Stimulated activated naive B cell treated with anti-CD40 and anti-IgM and Interleukin-4, amounts not matched to agents 10 μg/mL and 1 μg/mL and 100 μg/mL, for 72 hours (primary cell): Measurements from ENCODE around the gene TXNDC2.
A peak's percentile ranks its signal among the peaks of the same experiment; 100 is the strongest.

Source experiments
- ATAC-seq, 2 donors: fragments of 150-1000 bp; cut with Tn5 transposase; replicated peaks; 2 replicates each; pipeline ENCODE4 v1.10.0; 2021; ENCODE audit warnings: moderate library complexity in 1 of 2
- DNase-seq: peaks from one replicate; pipeline ENCODE4 v3.0.0; 2021
- H3K27ac Mint-ChIP-seq: one replicate; pipeline ENCODE4 v1.8.0; 2022; ENCODE audit warnings: mild to moderate bottlenecking, mixed read lengths
- H3K27me3 Mint-ChIP-seq, 2 donors: one replicate each; pipeline ENCODE4 v1.8.0; 2022; ENCODE audit warnings: mixed read lengths in 2 of 2
- H3K36me3 Mint-ChIP-seq, 2 donors: one replicate each; pipeline ENCODE4 v1.8.0; 2022; ENCODE audit warnings: mixed read lengths in 2 of 2, mild to moderate bottlenecking in 1 of 2
- H3K4me1 Mint-ChIP-seq, 2 donors: one replicate each; pipeline ENCODE4 v1.8.0; 2022; ENCODE audit warnings: mixed read lengths in 2 of 2, mild to moderate bottlenecking in 1 of 2
- H3K4me3 Mint-ChIP-seq, 2 donors: one replicate each; pipeline ENCODE4 v1.8.0; 2022; ENCODE audit warnings: mild to moderate bottlenecking in 2 of 2, mixed read lengths in 2 of 2, moderate library complexity in 1 of 2
- H3K9me3 Mint-ChIP-seq, 2 donors: one replicate each; pipeline ENCODE4 v1.8.0; 2022; ENCODE audit warnings: mixed read lengths in 2 of 2, mild to moderate bottlenecking in 1 of 2

The TXNDC2 gene

GRCh38 chr18:9866627-9867026 lies 19.1 kb upstream of the TXNDC2 start:
- Mint-ChIP-seq H3K27me3 (peaks cover 16 to 29% of the 10 kb centered on the region in 2 donors), H3K9me3 (peaks cover 17 to 20% of the 10 kb centered on the region in 2 donors), H3K4me3 (no peak overlapping the region), H3K4me1 (peaks cover 4 to 10% of the 10 kb centered on the region in 2 donors), H3K27ac (no peak overlapping the region), H3K36me3 (peaks cover 8 to 13% of the 10 kb centered on the region in 2 donors)
- ATAC-seq (no peak), DNase-seq (no peak)

- Mint-ChIP-seq H3K9me3 (peaks cover 17 to 20% of the 10 kb centered on the region in 2 donors), H3K4me1 (peaks cover 4 to 10% of the 10 kb centered on the region in 2 donors), H3K27me3 (peaks cover 16 to 29% of the 10 kb centered on the region in 2 donors), H3K27ac (no peak overlapping the region), H3K4me3 (no peak overlapping the region), H3K36me3 (peaks cover 8 to 13% of the 10 kb centered on the region in 2 donors)
- no peak for DNase-seq
- ATAC-seq, result no peak
These were observed 18.6 kb upstream of the TXNDC2 start for GRCh38 chr18:9867071-9867594.

DNA sequence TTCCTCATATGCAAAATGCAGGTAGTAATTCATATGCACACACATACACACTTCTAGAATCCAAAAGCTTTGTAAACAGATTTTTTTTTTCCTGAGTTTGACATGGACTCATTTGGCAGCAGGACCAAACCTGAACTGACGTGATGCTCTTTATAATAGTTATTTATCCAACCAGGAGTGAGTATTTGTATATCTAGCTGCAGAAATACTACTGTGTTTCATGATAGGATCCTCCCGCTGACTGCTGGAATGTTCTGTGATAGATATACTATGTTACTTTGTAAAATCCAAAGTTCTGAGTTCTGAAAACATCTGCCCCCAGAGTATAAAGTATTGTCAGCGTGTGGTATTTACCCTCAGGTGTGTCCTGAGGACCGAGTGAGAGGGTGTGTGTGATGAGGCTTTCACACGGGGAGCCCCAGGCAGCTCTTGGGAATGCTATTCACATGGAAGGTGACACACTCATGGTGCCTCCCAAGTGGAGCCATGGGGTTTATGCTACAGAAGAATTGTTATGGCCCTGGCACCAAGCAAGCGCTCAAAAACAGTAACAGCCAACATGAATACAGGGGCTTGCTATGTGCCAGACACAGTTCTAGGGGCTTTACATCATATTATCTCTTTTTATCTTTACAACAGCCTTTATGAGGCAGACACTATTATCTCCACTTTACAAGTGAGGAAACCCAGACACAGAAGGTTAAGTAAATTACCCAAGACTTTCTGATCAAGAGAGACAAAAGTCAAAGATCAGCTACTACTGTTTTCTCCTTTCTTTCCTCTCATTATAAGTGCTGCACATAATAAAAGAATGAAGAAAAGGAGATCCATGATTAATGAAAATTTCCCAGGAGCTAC lies 16.7 kb upstream of the TXNDC2 start:
- H3K36me3 Mint-ChIP-seq, result peaks cover 4 to 10% of the 10 kb centered on the region in 2 donors
- H3K9me3 Mint-ChIP-seq, result peaks cover 17 to 20% of the 10 kb centered on the region in 2 donors
- peaks cover 21 to 29% of the 10 kb centered on the region in 2 donors for H3K27me3 Mint-ChIP-seq
- H3K4me3 Mint-ChIP-seq, result no peak overlapping the region
- no peak overlapping the region for H3K27ac Mint-ChIP-seq
- no peak for ATAC-seq
- peaks cover 0 to 7% of the 10 kb centered on the region in 2 donors for H3K4me1 Mint-ChIP-seq
- no peak for DNase-seq

GRCh38 chr18:9869715-9870430 lies 15.9 kb upstream of the TXNDC2 start:
- Mint-ChIP-seq H3K4me3 (no peak overlapping the region), H3K27ac (no peak overlapping the region), H3K36me3 (peaks cover 4 to 10% of the 10 kb centered on the region in 2 donors), H3K9me3 (peaks cover 17 to 20% of the 10 kb centered on the region in 2 donors), H3K4me1 (peaks cover 0 to 7% of the 10 kb centered on the region in 2 donors), H3K27me3 (peaks cover 22 to 32% of the 10 kb centered on the region in 2 donors)
- DNase-seq (no peak), ATAC-seq (peak in 1 of 2 donors; percentile 48)

DNA sequence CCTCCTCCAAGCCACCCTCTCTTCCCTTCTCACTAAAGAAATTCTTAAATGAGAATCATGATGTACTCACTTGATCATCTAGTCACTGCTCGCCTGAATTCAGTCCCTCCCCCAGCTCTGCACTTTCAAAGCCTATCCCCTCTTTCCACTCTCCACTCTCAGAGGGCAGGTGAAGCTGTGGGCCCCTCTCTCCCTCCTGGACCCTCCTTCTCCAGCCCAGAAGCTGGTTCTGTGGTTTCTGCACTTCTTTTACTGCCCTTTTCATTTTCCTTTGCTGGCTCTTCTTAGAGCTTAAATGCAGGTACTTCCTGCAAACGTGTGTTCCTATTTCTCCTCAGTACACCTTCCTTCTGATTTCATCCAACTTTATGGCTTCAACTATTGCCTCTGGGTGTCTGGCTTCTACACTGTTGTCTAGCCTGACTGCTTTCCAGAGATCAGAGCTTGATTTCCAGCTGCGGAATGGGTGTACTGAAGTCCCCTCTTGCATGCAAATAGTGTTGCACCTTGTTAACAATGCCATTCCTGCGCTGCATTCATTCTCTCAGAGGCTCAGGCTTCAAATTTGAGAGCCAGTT lies 15.3 kb upstream of the TXNDC2 start:
- H3K27ac Mint-ChIP-seq, result no peak overlapping the region
- peaks cover 0 to 7% of the 10 kb centered on the region in 2 donors for H3K4me1 Mint-ChIP-seq
- H3K9me3 Mint-ChIP-seq, result peaks cover 13 to 14% of the 10 kb centered on the region in 2 donors
- ATAC-seq (no peak), DNase-seq (no peak)
- peaks cover 3 to 8% of the 10 kb centered on the region in 2 donors for H3K36me3 Mint-ChIP-seq
- peaks cover 25 to 39% of the 10 kb centered on the region in 2 donors for H3K27me3 Mint-ChIP-seq
- H3K4me3 Mint-ChIP-seq, result no peak overlapping the region

DNA sequence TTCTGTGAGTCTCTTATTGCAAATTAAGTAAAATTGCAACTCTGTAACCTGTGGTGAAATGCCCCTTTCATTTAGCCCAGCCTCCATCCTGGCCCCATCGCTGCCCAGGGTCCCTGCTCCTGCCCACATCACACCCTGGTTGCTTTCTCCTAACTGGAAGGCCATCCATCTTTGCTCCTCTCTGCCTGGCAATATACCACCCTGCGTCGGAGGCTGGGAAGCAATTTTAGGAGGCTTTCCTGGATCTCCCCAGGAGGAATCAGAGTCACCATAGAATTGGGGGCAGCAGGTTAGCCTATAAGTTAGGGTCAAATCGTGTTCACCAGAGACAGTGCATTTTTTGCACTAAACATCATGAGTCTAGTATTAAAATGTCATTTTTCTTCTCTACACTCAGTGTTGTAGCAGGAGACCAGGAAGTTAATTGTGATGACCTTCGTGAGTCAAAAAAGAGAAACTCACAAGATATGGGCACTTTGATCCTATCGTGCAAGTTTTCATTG lies 14.5 kb upstream of the TXNDC2 start:
- Mint-ChIP-seq H3K27me3 (peaks cover 25 to 34% of the 10 kb centered on the region in 2 donors), H3K4me1 (peaks cover 0 to 7% of the 10 kb centered on the region in 2 donors), H3K36me3 (peaks cover 0 to under 1% of the 10 kb centered on the region in 2 donors), H3K9me3 (peaks cover 5 to 7% of the 10 kb centered on the region in 2 donors), H3K27ac (no peak overlapping the region), H3K4me3 (no peak overlapping the region)
- ATAC-seq, result no peak
- no peak for DNase-seq

DNA sequence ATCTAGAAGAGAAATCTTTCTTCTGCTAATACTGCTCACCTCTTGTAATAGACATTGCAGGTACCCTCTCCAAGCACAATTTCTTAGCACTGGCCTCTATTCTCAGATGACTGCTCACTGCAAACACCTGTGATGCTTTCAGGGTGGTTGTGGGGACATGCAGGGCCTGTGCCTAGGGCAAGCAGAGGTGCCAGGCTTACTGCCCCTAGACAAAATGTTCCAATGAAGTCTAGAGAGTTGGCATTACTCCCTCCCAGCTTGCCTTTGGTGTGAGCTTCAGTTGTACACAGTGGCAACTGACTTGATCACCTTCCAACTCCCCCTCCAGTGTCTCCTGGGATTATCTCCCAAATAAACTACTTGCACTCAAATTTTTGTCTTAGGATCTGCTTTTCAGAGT lies 12.9 kb upstream of the TXNDC2 start:
- Mint-ChIP-seq H3K9me3 (no peaks in the 10 kb centered on the region), H3K4me3 (no peak overlapping the region), H3K27me3 (peaks cover 22 to 32% of the 10 kb centered on the region in 2 donors), H3K27ac (no peak overlapping the region), H3K36me3 (no peaks in the 10 kb centered on the region), H3K4me1 (peaks cover 0 to 7% of the 10 kb centered on the region in 2 donors)
- DNase-seq (no peak), ATAC-seq (no peak)

- Mint-ChIP-seq H3K9me3 (no peaks in the 10 kb centered on the region), H3K27ac (no peak overlapping the region), H3K36me3 (no peaks in the 10 kb centered on the region), H3K27me3 (peaks cover 22 to 27% of the 10 kb centered on the region in 2 donors), H3K4me3 (no peak overlapping the region), H3K4me1 (peaks cover 0 to 7% of the 10 kb centered on the region in 2 donors)
- DNase-seq (no peak), ATAC-seq (no peak)
These were observed 11.0 kb upstream of the TXNDC2 start for GRCh38 chr18:9874728-9875127.

- Mint-ChIP-seq H3K4me1 (no peaks in the 10 kb centered on the region), H3K36me3 (no peaks in the 10 kb centered on the region), H3K27me3 (peaks cover 11 to 14% of the 10 kb centered on the region in 2 donors), H3K4me3 (no peak overlapping the region), H3K27ac (no peak overlapping the region), H3K9me3 (no peaks in the 10 kb centered on the region)
- no peak for ATAC-seq
- DNase-seq, result no peak
These were observed 9.4 kb upstream of the TXNDC2 start for GRCh38 chr18:9876212-9876866.

DNA sequence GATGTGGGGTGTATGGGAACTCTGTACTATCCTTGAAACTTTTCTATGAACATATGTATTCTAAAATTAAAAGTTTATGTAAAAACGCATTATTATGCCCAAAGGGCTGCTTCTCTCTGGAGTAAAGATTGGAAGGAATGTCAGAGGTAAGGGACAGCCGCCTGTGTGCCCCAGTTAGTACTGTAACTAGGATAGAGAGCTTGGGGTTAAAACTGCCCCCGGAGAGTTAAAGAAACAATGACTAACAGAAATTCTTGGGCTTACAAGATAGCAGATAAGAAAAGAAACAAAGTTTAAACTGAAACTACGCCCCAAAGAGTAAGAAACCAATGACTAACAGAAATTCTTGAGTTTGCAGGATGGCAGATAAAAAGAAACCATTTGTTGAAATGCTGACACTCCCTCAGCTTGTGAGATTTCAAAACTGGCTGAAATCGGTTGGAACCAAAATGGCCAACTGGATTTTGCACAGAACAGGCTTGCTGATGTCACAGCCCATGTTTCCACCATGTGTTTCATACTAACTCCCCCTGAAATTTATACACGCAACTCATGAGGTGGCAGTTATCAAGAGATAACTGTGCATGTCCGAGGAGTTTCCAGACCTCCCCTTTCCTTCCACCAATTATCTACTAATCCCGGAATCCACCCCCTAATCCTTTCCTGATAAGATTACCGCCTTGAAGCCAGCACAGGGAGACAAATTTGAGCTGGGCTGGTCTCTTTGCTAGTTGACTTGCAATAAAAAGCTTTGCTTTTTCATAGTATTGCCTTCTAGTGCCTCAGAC lies 8.7 kb upstream of the TXNDC2 start:
- H3K4me3 Mint-ChIP-seq, result no peak overlapping the region
- ATAC-seq (no peak), DNase-seq (no peak)
- no peaks in the 10 kb centered on the region for H3K36me3 Mint-ChIP-seq
- peaks cover 9 to 11% of the 10 kb centered on the region in 2 donors for H3K27me3 Mint-ChIP-seq
- no peak overlapping the region for H3K27ac Mint-ChIP-seq
- no peaks in the 10 kb centered on the region for H3K9me3 Mint-ChIP-seq
- H3K4me1 Mint-ChIP-seq, result no peaks in the 10 kb centered on the region

GRCh38 chr18:9877655-9878014 lies 8.1 kb upstream of the TXNDC2 start:
- no peak for DNase-seq
- no peaks in the 10 kb centered on the region for H3K36me3 Mint-ChIP-seq
- no peak overlapping the region for H3K4me3 Mint-ChIP-seq
- H3K27ac Mint-ChIP-seq, result no peak overlapping the region
- peaks cover 9 to 11% of the 10 kb centered on the region in 2 donors for H3K27me3 Mint-ChIP-seq
- no peaks in the 10 kb centered on the region for H3K9me3 Mint-ChIP-seq
- ATAC-seq, result no peak
- no peaks in the 10 kb centered on the region for H3K4me1 Mint-ChIP-seq

DNA sequence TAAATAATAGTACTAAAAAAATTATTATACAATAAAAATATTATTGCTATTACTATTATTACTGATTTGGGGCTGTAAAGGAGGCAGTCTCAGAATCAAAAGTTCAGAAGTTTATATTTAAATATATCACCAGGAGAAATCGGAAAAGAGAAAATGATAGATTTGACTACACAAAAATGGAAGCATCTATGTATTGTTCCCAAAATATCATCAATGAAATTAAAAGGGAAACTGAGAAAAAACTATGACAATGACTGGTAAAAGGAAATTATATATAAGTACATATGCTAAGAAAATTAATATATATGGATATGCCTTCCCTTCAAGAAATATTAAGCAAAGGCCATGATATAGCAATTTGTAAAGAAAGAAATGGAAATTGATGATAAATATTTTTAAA lies 7.7 kb upstream of the TXNDC2 start:
- Mint-ChIP-seq H3K4me3 (no peak overlapping the region), H3K27ac (no peak overlapping the region), H3K36me3 (no peaks in the 10 kb centered on the region), H3K9me3 (no peaks in the 10 kb centered on the region), H3K27me3 (peaks cover 9 to 11% of the 10 kb centered on the region in 2 donors), H3K4me1 (no peaks in the 10 kb centered on the region)
- no peak for DNase-seq
- no peak for ATAC-seq

GRCh38 chr18:9878783-9879242 lies 7.0 kb upstream of the TXNDC2 start:
- Mint-ChIP-seq H3K4me3 (no peak overlapping the region), H3K36me3 (no peaks in the 10 kb centered on the region), H3K27ac (no peak overlapping the region), H3K27me3 (peaks cover 7 to 11% of the 10 kb centered on the region in 2 donors), H3K9me3 (no peaks in the 10 kb centered on the region), H3K4me1 (no peaks in the 10 kb centered on the region)
- DNase-seq, result no peak
- no peak for ATAC-seq
